ENCODE measurements around the gene UPF1. TPM values are rescaled to one million over a fixed set of nuclear protein-coding genes. Genes with fewer than 3 reads are reported as not detected.

The UPF1 gene
- total and polyA plus RNA-seq, 2 of the 13 experiments (the other 11 are each of a cell fraction or from before 2014, with no cell fraction given), result 16.9 to 41.8 TPM

DNA sequence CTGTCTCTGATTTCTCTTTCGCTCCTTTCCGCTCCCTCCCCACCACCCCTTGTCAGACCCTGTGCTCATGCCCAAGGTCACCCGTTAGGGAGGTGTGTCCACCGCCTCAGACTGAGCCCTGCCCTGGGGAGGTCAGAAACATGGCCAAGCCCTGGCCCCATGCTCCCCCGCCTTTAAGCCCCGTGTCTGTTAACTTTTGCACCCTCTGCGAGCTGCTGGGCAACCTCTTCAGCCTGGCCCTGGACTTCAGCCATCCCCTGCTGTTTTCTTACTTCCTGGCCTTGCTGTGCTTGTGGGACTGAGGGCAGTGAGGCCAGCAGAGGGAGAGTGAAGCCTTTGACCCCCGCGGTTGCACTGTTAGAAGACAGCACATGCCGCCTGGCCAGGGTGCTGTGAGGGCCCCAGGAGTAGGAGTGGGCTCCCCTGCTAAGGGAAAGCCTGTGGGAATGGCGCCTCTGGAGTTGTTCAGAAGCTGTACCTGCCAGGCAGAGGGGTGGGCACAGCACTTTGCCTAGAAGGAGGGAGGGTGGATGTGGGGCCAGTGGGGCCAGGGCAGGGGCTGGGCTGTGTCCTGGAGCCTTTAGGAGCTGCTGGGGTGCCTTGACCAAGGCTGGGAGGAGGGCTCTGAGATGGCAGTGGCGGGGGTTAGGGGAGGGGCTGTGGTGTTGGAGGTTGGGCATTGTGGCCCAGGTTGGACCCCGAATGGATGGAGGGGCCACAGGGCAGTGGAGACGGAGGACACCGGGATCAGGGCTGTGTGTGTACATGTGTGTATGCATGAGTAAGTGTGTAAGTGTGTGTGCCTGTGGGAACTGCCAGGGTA, 7.9 kb downstream of the UPF1 start (continued):
- TF ChIP-seq ZNF318 (CRISPR knock-in tag; IDR thresholded peaks at IDR 0.05) (no peak; the same call in 1 of the 2 replicates), FOXA1 (IDR thresholded peaks at IDR 0.05) (no peak), FOXA1 (CRISPR knock-in tag; IDR thresholded peaks at IDR 0.05) (no peak), ZNF670 (CRISPR knock-in tag; IDR thresholded peaks at IDR 0.05; ENCODE audit: borderline replicate concordance) (peak; percentile 97), ZNF569 (CRISPR knock-in tag; IDR thresholded peaks at IDR 0.05; ENCODE audit: borderline replicate concordance) (no peak), NCOA5 (CRISPR knock-in tag; IDR thresholded peaks at IDR 0.05) (no peak), HNF1A (IDR thresholded peaks at IDR 0.05; ENCODE audit: low read depth) (no peak), HNF1A (CRISPR knock-in tag; IDR thresholded peaks at IDR 0.05; ENCODE audit: borderline replicate concordance) (peak; percentile 47; the same call in 1 of the 2 replicates), SAFB2 (CRISPR knock-in tag; IDR thresholded peaks at IDR 0.05; ENCODE audit: borderline replicate concordance, low read depth) (peak; percentile 76; the same call in 1 of the 2 replicates), HDAC1 (CRISPR knock-in tag; IDR thresholded peaks at IDR 0.05) (peak; percentile 98), SIX4 (CRISPR knock-in tag; IDR thresholded peaks at IDR 0.05) (no peak), ZNF10 (CRISPR knock-in tag; IDR thresholded peaks at IDR 0.05; ENCODE audit: borderline replicate concordance, low read depth) (no peak), MED1 (CRISPR knock-in tag; IDR thresholded peaks at IDR 0.05) (peak; percentile 87), ARID2 (CRISPR knock-in tag; IDR thresholded peaks at IDR 0.05; ENCODE audit: borderline replicate concordance) (no peak), NCOR1 (IDR thresholded peaks at IDR 0.05; ENCODE audit: borderline replicate concordance, low read length) (peak; percentile 69; the same call in 1 of the 2 replicates)
- TF ChIP-seq, protein P1, sequence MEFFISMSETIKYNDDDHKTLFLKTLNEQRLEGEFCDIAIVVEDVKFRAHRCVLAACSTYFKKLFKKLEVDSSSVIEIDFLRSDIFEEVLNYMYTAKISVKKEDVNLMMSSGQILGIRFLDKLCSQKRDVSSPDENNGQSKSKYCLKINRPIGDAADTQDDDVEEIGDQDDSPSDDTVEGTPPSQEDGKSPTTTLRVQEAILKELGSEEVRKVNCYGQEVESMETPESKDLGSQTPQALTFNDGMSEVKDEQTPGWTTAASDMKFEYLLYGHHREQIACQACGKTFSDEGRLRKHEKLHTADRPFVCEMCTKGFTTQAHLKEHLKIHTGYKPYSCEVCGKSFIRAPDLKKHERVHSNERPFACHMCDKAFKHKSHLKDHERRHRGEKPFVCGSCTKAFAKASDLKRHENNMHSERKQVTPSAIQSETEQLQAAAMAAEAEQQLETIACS (CRISPR knock-in tag; IDR thresholded peaks at IDR 0.05), result peak; percentile 38; the same call in 1 of the 2 replicates

Data from HepG2 (cell line).